GM23338 (cell line): Measurements from ENCODE around the gene NPIPB2. TPM values are rescaled to one million over a fixed set of nuclear protein-coding genes. Genes with fewer than 3 reads are reported as not detected.

Source experiments
- ATAC-seq: fragments of 200-7000 bp; cut with Tn5 transposase; 3 replicates; pipeline ENCODE4 v1.9.1; 2020
- DNase-seq: peaks from one replicate; pipeline ENCODE4 v3.0.0-alpha.2; 2015; ENCODE audit warnings: low spot score
- H2AFZ ChIP-seq: fragments of 200-600 bp; sonication (generic); 2 replicates; pipeline ENCODE4 v1.8.0; 2016; ENCODE audit warnings: antibody characterized with exemption, mild to moderate bottlenecking, moderate library complexity
- H3F3A ChIP-seq: fragments of 200-600 bp; sonication (generic); replicated peaks from 2 replicates; pipeline ENCODE4 v1.8.0; 2017; ENCODE audit warnings: antibody characterized with exemption, mixed run types, low read depth
- H3K27ac ChIP-seq: fragments of 200-600 bp; sonication (generic); 2 replicates; pipeline ENCODE4 v1.6.1; 2016; ENCODE audit warnings: low read depth
- H3K27me3 ChIP-seq: fragments of 200-600 bp; sonication (generic); 2 replicates; pipeline ENCODE4 v1.8.0; 2016; ENCODE audit warnings: mild to moderate bottlenecking, mixed run types, moderate library complexity; ENCODE audit not compliant: insufficient read depth
- H3K36me3 ChIP-seq: fragments of 200-600 bp; sonication (generic); 2 replicates; pipeline ENCODE4 v1.8.0; 2016; ENCODE audit warnings: mild to moderate bottlenecking; ENCODE audit not compliant: insufficient read depth
- H3K4me1 ChIP-seq: fragments of 200-600 bp; sonication (generic); 2 replicates; pipeline ENCODE4 v1.8.0; 2016; ENCODE audit warnings: mild to moderate bottlenecking, moderate library complexity; ENCODE audit not compliant: insufficient read depth
- H3K4me2 ChIP-seq: fragments of 200-600 bp; sonication (generic); 2 replicates; pipeline ENCODE4 v1.7.1; 2017; ENCODE audit warnings: mixed run types
- H3K4me3 ChIP-seq: fragments of 200-600 bp; sonication (generic); 2 replicates; pipeline ENCODE4 v1.6.1; 2016; ENCODE audit warnings: mixed run types
- H3K79me2 ChIP-seq: fragments of 200-600 bp; sonication (generic); replicated peaks from 2 replicates; pipeline ENCODE4 v1.8.0; 2017; ENCODE audit warnings: mild to moderate bottlenecking; ENCODE audit not compliant: insufficient read depth
- H3K9me2 ChIP-seq: fragments of 200-600 bp; sonication (generic); 2 replicates; pipeline ENCODE4 v1.8.0; 2017; ENCODE audit not compliant: insufficient read depth
- H4K20me1 ChIP-seq: fragments of 200-600 bp; sonication (generic); replicated peaks from 2 replicates; pipeline ENCODE4 v1.8.0; 2017; ENCODE audit warnings: mild to moderate bottlenecking; ENCODE audit not compliant: insufficient read depth
- H3K27ac Mint-ChIP-seq: 2 replicates; pipeline ENCODE4 v1.8.0; 2020; ENCODE audit warnings: inconsistent platforms, mild to moderate bottlenecking, moderate library complexity, mixed read lengths
- H3K27me3 Mint-ChIP-seq: 3 replicates; pipeline ENCODE4 v1.8.0; 2022; ENCODE audit warnings: low read depth, mild to moderate bottlenecking, moderate library complexity, mixed read lengths, inconsistent platforms; ENCODE audit not compliant: insufficient read depth, poor library complexity
- H3K36me3 Mint-ChIP-seq: 3 replicates; pipeline ENCODE4 v1.8.0; 2021; ENCODE audit warnings: low read depth, mild to moderate bottlenecking, inconsistent platforms, moderate library complexity, mixed read lengths
- H3K4me1 Mint-ChIP-seq: 3 replicates; pipeline ENCODE4 v1.8.0; 2020; ENCODE audit warnings: mild to moderate bottlenecking, inconsistent platforms, mixed read lengths
- H3K4me3 Mint-ChIP-seq: 3 replicates; pipeline ENCODE4 v1.8.0; 2021; ENCODE audit warnings: moderate library complexity, mild to moderate bottlenecking, inconsistent platforms, mixed read lengths
- H3K9me3 Mint-ChIP-seq: 3 replicates; pipeline ENCODE4 v1.8.0; 2020; ENCODE audit warnings: moderate library complexity, mild to moderate bottlenecking, inconsistent platforms, mixed read lengths
- CREB1 ChIP-seq: fragments of 250-450 bp; sonication (Bioruptor Pico); IDR thresholded peaks from 2 replicates; pipeline ENCODE4 v1.5.0; 2020; ENCODE audit warnings: low read depth, mild to moderate bottlenecking, moderate library complexity
- EZH2 ChIP-seq: fragments of 200-600 bp; sonication (generic); IDR thresholded peaks from one replicate; pipeline ENCODE4 v1.8.0; 2017; ENCODE audit warnings: antibody characterized with exemption, mild to moderate bottlenecking, low read depth; ENCODE audit not compliant: unreplicated experiment
- EZH2phosphoT487 ChIP-seq: fragments of 200-600 bp; sonication (generic); IDR thresholded peaks from one replicate; pipeline ENCODE4 v1.8.1; 2018; ENCODE audit warnings: antibody characterized with exemption; ENCODE audit not compliant: unreplicated experiment
- JUNB ChIP-seq: IDR thresholded peaks from one replicate; pipeline ENCODE4 v1.6.1; 2016; ENCODE audit warnings: antibody characterized with exemption; ENCODE audit not compliant: unreplicated experiment
- NANOG ChIP-seq: IDR thresholded peaks from 2 replicates; pipeline ENCODE4 v1.6.1; 2016; ENCODE audit warnings: antibody characterized with exemption, borderline replicate concordance
- POLR2AphosphoS5 ChIP-seq: IDR thresholded peaks from 2 replicates; pipeline ENCODE4 v1.6.1; 2016; ENCODE audit warnings: antibody characterized with exemption, low read depth
- REST ChIP-seq: IDR thresholded peaks from one replicate; pipeline ENCODE4 v1.6.1; 2018; ENCODE audit warnings: antibody characterized with exemption; ENCODE audit not compliant: unreplicated experiment
- STAT1 ChIP-seq: IDR thresholded peaks from one replicate; pipeline ENCODE4 v1.6.1; 2016; ENCODE audit warnings: antibody characterized with exemption; ENCODE audit not compliant: unreplicated experiment
- ZNF114 ChIP-seq: fragments of 250-450 bp; sonication (Bioruptor Pico); IDR thresholded peaks from 2 replicates; pipeline ENCODE4 v1.5.0; 2020; ENCODE audit warnings: mild to moderate bottlenecking, moderate library complexity
- ZNF331 ChIP-seq: fragments of 250-450 bp; sonication (Bioruptor Pico); IDR thresholded peaks from 2 replicates; pipeline ENCODE4 v1.5.0; 2020; ENCODE audit warnings: low read depth, mild to moderate bottlenecking, moderate library complexity
- polyA plus RNA-seq: library from polyadenylated mRNA; unstranded; fragments of >200 nt; fragmentation: Nextera tagmentation; extraction: Ambion mirVana; gene quantifications from 2 replicates; pipeline ENCODE4 v1.2.1, GENCODE V29; 2016
- total RNA-seq: library from RNA; depleted of rRNA; stranded (reverse); fragments of >200 nt; shearing (Covaris generic); gene quantifications from 2 replicates; pipeline ENCODE4 v1.2.3, GENCODE V29; 2014
- TF ChIP-seq, protein P1 (sequence below), 2 experiments: fragments of 200-600 bp in 1 of 2; sonication (generic) in 1 of 2; conservative IDR thresholded peaks; 2 replicates each; pipeline versions ENCODE4 v1.5.1 to v1.6.1; 2016 to 2017; ENCODE audit warnings: antibody characterized with exemption in 2 of 2, low read depth in 2 of 2, mild to moderate bottlenecking in 2 of 2, moderate library complexity in 1 of 2

The NPIPB2 gene
- total and polyA plus RNA-seq, 2 experiments from 2014 or later = 1.0 to 6.8 TPM

GRCh38 chr16:11892761-11893160 lies 49.1 kb downstream of the NPIPB2 start (continued):
- TF ChIP-seq, protein P1, sequence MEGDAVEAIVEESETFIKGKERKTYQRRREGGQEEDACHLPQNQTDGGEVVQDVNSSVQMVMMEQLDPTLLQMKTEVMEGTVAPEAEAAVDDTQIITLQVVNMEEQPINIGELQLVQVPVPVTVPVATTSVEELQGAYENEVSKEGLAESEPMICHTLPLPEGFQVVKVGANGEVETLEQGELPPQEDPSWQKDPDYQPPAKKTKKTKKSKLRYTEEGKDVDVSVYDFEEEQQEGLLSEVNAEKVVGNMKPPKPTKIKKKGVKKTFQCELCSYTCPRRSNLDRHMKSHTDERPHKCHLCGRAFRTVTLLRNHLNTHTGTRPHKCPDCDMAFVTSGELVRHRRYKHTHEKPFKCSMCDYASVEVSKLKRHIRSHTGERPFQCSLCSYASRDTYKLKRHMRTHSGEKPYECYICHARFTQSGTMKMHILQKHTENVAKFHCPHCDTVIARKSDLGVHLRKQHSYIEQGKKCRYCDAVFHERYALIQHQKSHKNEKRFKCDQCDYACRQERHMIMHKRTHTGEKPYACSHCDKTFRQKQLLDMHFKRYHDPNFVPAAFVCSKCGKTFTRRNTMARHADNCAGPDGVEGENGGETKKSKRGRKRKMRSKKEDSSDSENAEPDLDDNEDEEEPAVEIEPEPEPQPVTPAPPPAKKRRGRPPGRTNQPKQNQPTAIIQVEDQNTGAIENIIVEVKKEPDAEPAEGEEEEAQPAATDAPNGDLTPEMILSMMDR (conservative IDR thresholded peaks at IDR 0.05; ENCODE audit: low read depth in 2 of 2) = no peak
- TF ChIP-seq EZH2 = no peak
- no peak for TF ChIP-seq ZNF114 (CRISPR knock-in tag)
- no peak for TF ChIP-seq NANOG
- TF ChIP-seq POLR2AphosphoS5 = no peak
- no peak for TF ChIP-seq REST
- TF ChIP-seq ZNF331 = no peak
- no peak for TF ChIP-seq EZH2phosphoT487

- H3K9me2 ChIP-seq = no peaks in the 10 kb centered on the region
- DNase-seq (no peak), ATAC-seq (no peak)
- Mint-ChIP-seq H3K27me3 (no peaks in the 10 kb centered on the region), H3K27ac (no peak overlapping the region), H3K36me3 (peaks cover 84% of the 10 kb centered on the region), H3K9me3 (no peaks in the 10 kb centered on the region), H3K4me3 (no peak overlapping the region), H3K4me1 (no peaks in the 10 kb centered on the region)
- 0 out of 2 replicates have a peak, but pooled peaks cover 3% of the 10 kb centered on the region for H3F3A ChIP-seq
- H3K79me2 ChIP-seq = peaks cover 8% of the 10 kb centered on the region
- no peak overlapping the region for H2AFZ ChIP-seq
- H3K4me3 ChIP-seq = no peak overlapping the region
- H3K27me3 ChIP-seq = no peaks in the 10 kb centered on the region
- no peak overlapping the region for H3K27ac ChIP-seq
- H4K20me1 ChIP-seq = peaks cover 10% of the 10 kb centered on the region; the same call in 1 of the 2 replicates
- peaks cover 57% of the 10 kb centered on the region for H3K36me3 ChIP-seq
- H3K4me1 ChIP-seq = no peaks in the 10 kb centered on the region
- H3K4me2 ChIP-seq = no peak overlapping the region
- TF ChIP-seq EZH2phosphoT487 = no peak
- no peak for TF ChIP-seq EZH2
- TF ChIP-seq, protein P1 (conservative IDR thresholded peaks at IDR 0.05; ENCODE audit: low read depth in 2 of 2) = no peak
- no peak for TF ChIP-seq JUNB
- TF ChIP-seq REST = no peak
- no peak for TF ChIP-seq STAT1
- TF ChIP-seq NANOG = no peak
- TF ChIP-seq ZNF114 (CRISPR knock-in tag) = no peak
- TF ChIP-seq POLR2AphosphoS5 = no peak
- no peak for TF ChIP-seq ZNF331
- TF ChIP-seq CREB1 (CRISPR knock-in tag) = no peak
Observed at GRCh38 chr16:11890231-11890965, 51.4 kb downstream of the NPIPB2 start.
